Peyer's patch (tissue), 4 donors: Measurements from ENCODE around the gene COQ8A. TPM values are rescaled to one million over a fixed set of nuclear protein-coding genes. Genes with fewer than 3 reads are reported as not detected.

Experiments
- DNase-seq, 3 donors: peaks; one replicate each; pipeline ENCODE4 v3.0.0-alpha.2; 2017 to 2019
- H3K27ac ChIP-seq, 4 donors: fragments of 200-600 bp; sonication (generic); one replicate each; pipeline ENCODE4 v1.5.1; 2016 to 2019
- H3K27me3 ChIP-seq, 2 donors: fragments of 200-600 bp; sonication (generic); one replicate each; pipeline ENCODE4 v1.5.1; 2019
- H3K36me3 ChIP-seq, 3 donors: fragments of 200-600 bp; sonication (generic); one replicate each; pipeline ENCODE4 v1.5.1; 2016 to 2019
- H3K4me1 ChIP-seq, 4 donors: fragments of 200-600 bp; sonication (generic); one replicate each; pipeline ENCODE4 v1.5.1; 2016 to 2019
- H3K4me3 ChIP-seq, 4 donors: fragments of 200-600 bp; sonication (generic); 1 replicate in 3 of 4; 2 replicates in 1 of 4; pipeline ENCODE4 v1.5.1; 2016 to 2019; ENCODE audit warnings: mild to moderate bottlenecking in 1 of 4
- H3K9me3 ChIP-seq, 4 donors: fragments of 200-600 bp; sonication (generic); one replicate each; pipeline ENCODE4 v1.5.1; 2016 to 2019; ENCODE audit warnings: mild to moderate bottlenecking in 1 of 4
- CTCF ChIP-seq, 6 experiments: fragments of 450-650 bp in 4 of 6; fragments of 200-600 bp in 2 of 6; sonication (generic) in 1 of 6; IDR thresholded peaks; one replicate each; pipeline ENCODE4 v1.5.1; 2017 to 2019; ENCODE audit warnings: antibody characterized with exemption in 6 of 6, mild to moderate bottlenecking in 3 of 6, moderate library complexity in 1 of 6
- POLR2A ChIP-seq, 2 donors: fragments of 450-650 bp; IDR thresholded peaks; one replicate each; pipeline ENCODE4 v1.5.1; 2017; ENCODE audit warnings: antibody characterized with exemption in 2 of 2, mild to moderate bottlenecking in 2 of 2, moderate library complexity in 2 of 2
- total RNA-seq, 4 donors: library from RNA; depleted of rRNA; stranded (reverse); fragments of >200 nt; gene quantifications; one replicate each; pipeline ENCODE4 v1.1.0, GENCODE V29; 2016

COQ8A gene
- total RNA-seq, 4 donors from 2014 or later: 25.2 to 108 (median 48.3) TPM

- no peak overlapping the region for H3K4me3 ChIP-seq
- H3K27ac ChIP-seq: no peak overlapping the region
- peaks cover 0 to 86% (median 0%) of the 10 kb centered on the region in 3 donors for H3K36me3 ChIP-seq
- H3K27me3 ChIP-seq: no peaks in the 10 kb centered on the region
- no peaks in the 10 kb centered on the region for H3K9me3 ChIP-seq
- TF ChIP-seq CTCF (IDR thresholded peaks at IDR 0.05) (no peak), POLR2A (IDR thresholded peaks at IDR 0.05) (no peak)
- DNase-seq: no peak
- H3K4me1 ChIP-seq: no peaks in the 10 kb centered on the region
Measured at GRCh38 chr1:226893936-226894335, 46.2 kb upstream of the COQ8A start.

GRCh38 chr1:226894826-226895225 is 45.3 kb upstream of the COQ8A start:
- peaks cover 0 to 84% (median 0%) of the 10 kb centered on the region in 3 donors for H3K36me3 ChIP-seq

GRCh38 chr1:226895644-226896043 is 44.5 kb upstream of the COQ8A start:
- Histone ChIP-seq H3K4me1 (no peaks in the 10 kb centered on the region), H3K36me3 (peaks cover 0 to 84% (median 0%) of the 10 kb centered on the region in 3 donors), H3K9me3 (no peaks in the 10 kb centered on the region), H3K4me3 (no peak overlapping the region), H3K27me3 (no peaks in the 10 kb centered on the region), H3K27ac (no peak overlapping the region)
- DNase-seq: no peak
- TF ChIP-seq POLR2A (IDR thresholded peaks at IDR 0.05) (no peak), CTCF (IDR thresholded peaks at IDR 0.05) (no peak)

More at GRCh38 chr1:226894826-226895225, 45.3 kb upstream of the COQ8A start:
- no peak for DNase-seq
- H3K27ac ChIP-seq: no peak overlapping the region
- H3K4me1 ChIP-seq: no peaks in the 10 kb centered on the region
- no peak for TF ChIP-seq POLR2A (IDR thresholded peaks at IDR 0.05)
- TF ChIP-seq CTCF (IDR thresholded peaks at IDR 0.05): no peak
- no peaks in the 10 kb centered on the region for H3K27me3 ChIP-seq
- H3K4me3 ChIP-seq: no peak overlapping the region
- H3K9me3 ChIP-seq: no peaks in the 10 kb centered on the region

GRCh38 chr1:226898246-226898645 is 41.8 kb upstream of the COQ8A start:
- H3K27me3 ChIP-seq: no peaks in the 10 kb centered on the region
- no peak for DNase-seq
- H3K4me1 ChIP-seq: no peaks in the 10 kb centered on the region
- no peak overlapping the region for H3K4me3 ChIP-seq
- peaks cover 0 to 62% (median 0%) of the 10 kb centered on the region in 3 donors for H3K36me3 ChIP-seq
- H3K9me3 ChIP-seq: no peaks in the 10 kb centered on the region
- TF ChIP-seq POLR2A (IDR thresholded peaks at IDR 0.05) (no peak), CTCF (IDR thresholded peaks at IDR 0.05) (no peak)
- H3K27ac ChIP-seq: no peak overlapping the region

- TF ChIP-seq POLR2A (IDR thresholded peaks at IDR 0.05) (no peak), CTCF (IDR thresholded peaks at IDR 0.05) (no peak)
- H3K9me3 ChIP-seq: no peaks in the 10 kb centered on the region
- peaks cover 0 to 36% (median 0%) of the 10 kb centered on the region in 3 donors for H3K36me3 ChIP-seq
- no peak overlapping the region for H3K4me3 ChIP-seq
- H3K4me1 ChIP-seq: no peaks in the 10 kb centered on the region
- no peak overlapping the region for H3K27ac ChIP-seq
- no peaks in the 10 kb centered on the region for H3K27me3 ChIP-seq
- DNase-seq: peak in 1 of 3 donors; percentile 4
Measured at GRCh38 chr1:226901421-226901820, 38.7 kb upstream of the COQ8A start.

- Histone ChIP-seq H3K36me3 (peaks cover 0 to 30% (median 0%) of the 10 kb centered on the region in 3 donors), H3K27ac (no peak overlapping the region)
Measured at GRCh38 chr1:226902601-226903000, 37.5 kb upstream of the COQ8A start.

More at GRCh38 chr1:226902601-226903000, 37.5 kb upstream of the COQ8A start:
- peak in 1 of 3 donors; percentile 23 for DNase-seq
- Histone ChIP-seq H3K4me3 (no peak overlapping the region), H3K9me3 (no peaks in the 10 kb centered on the region), H3K27me3 (no peaks in the 10 kb centered on the region), H3K4me1 (no peaks in the 10 kb centered on the region)
- TF ChIP-seq POLR2A (IDR thresholded peaks at IDR 0.05): no peak
- TF ChIP-seq CTCF (IDR thresholded peaks at IDR 0.05): no peak
